ENCODE results near the gene PSMB10.

GRCh38 chr16:67942510-67943255 lies 6.0 kb upstream of the PSMB10 start:
- no peak for TF ChIP-seq CTCF (IDR thresholded peaks at IDR 0.05)
- TF ChIP-seq POLR2AphosphoS5 (IDR thresholded peaks at IDR 0.05), result peak in 1 of 2 donors; percentile 34
